ENCODE results near the gene RNF168.
A peak's percentile ranks its signal among the peaks of the same experiment; 100 is the strongest.
"Not testable (repeated sequence)": the region's sequence is repeated elsewhere in the genome, so short reads cannot be mapped to it uniquely, and the experiment has no call there.

Gene RNF168, protein sequence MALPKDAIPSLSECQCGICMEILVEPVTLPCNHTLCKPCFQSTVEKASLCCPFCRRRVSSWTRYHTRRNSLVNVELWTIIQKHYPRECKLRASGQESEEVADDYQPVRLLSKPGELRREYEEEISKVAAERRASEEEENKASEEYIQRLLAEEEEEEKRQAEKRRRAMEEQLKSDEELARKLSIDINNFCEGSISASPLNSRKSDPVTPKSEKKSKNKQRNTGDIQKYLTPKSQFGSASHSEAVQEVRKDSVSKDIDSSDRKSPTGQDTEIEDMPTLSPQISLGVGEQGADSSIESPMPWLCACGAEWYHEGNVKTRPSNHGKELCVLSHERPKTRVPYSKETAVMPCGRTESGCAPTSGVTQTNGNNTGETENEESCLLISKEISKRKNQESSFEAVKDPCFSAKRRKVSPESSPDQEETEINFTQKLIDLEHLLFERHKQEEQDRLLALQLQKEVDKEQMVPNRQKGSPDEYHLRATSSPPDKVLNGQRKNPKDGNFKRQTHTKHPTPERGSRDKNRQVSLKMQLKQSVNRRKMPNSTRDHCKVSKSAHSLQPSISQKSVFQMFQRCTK

DNA sequence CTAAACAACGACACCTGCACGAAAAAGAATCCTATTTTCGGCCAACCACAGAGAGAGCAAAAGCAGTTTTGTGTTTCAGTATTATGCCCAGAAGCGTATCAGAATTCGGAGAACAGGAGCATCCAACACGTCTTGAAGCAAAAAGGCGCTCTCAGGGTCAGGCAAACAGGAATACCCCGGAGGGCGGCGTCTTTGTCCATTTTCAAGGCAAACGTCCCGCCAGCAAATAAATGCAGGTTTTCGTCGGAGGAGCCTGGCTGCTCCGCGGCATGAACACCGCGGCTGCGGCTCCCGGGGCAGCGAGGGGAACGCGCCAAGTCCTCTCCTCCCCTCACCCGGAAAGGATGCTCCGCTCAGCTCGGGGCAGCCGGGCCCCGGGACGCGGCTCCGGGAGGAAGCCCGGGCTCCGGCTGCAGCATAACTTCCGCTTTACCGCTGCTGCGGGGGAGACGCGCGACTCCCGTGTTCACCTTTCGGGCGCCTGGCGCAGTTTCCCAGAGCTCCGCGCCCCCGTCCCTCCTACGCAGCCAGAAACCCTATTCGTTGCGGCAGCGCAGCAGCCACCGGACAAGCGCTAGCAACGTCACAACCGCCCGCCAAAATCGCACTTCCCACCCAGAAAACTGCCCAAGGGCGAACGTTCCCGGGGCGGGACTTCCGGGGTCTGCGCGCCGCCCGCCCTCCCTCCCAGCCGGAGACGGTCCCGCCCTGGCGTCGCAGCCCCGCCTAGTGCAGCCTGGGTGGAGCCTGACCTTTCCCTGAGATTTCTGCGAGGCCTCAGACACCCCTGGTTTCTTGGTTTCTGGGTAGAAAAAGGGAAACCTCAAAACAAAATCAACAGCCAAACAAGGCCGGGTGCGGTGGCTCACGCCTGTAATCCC is at the start of gene RNF168:
TSS of gene RNF168 (minus strand) at position 573 of the 881 bp plus-strand sequence. CDS start 595 bp downstream, outside the sequence.
- DNase-seq (ENCODE audit: low read depth), result peak; percentile 96

- no peak for DNase-seq (ENCODE audit: low read depth)
Measured at GRCh38 chr3:196552253-196552652, 48.7 kb upstream of the RNF168 start.

- DNase-seq (ENCODE audit: low read depth), result not testable (repeated sequence)
Measured at GRCh38 chr3:196550172-196550571, 46.6 kb upstream of the RNF168 start.

DNA sequence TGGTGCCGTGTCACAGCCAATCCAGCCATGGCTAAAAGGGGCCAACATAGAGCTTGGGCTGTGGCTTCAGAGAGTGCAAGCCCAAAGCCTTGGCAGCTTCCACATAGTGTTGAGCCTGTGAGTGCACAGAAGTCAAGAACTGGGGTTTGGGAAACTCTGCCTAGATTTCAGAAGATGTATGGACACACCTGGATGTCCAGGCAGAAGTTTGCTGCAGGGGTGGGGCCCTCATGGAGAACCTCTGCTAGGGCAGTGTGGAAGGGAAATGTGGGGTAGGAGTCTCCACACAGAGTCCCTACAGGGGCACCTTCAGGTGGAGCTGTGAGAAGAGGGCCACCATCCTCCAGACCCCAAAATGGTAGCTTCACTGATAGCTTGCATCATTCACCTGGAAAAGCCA is 45.7 kb upstream of the RNF168 start:
- DNase-seq (ENCODE audit: low read depth), result not testable (repeated sequence)

GRCh38 chr3:196547067-196547466 is 43.5 kb upstream of the RNF168 start:
- DNase-seq (ENCODE audit: low read depth), result no peak

GRCh38 chr3:196546537-196546936 is 43.0 kb upstream of the RNF168 start:
- no peak for DNase-seq (ENCODE audit: low read depth)

DNA sequence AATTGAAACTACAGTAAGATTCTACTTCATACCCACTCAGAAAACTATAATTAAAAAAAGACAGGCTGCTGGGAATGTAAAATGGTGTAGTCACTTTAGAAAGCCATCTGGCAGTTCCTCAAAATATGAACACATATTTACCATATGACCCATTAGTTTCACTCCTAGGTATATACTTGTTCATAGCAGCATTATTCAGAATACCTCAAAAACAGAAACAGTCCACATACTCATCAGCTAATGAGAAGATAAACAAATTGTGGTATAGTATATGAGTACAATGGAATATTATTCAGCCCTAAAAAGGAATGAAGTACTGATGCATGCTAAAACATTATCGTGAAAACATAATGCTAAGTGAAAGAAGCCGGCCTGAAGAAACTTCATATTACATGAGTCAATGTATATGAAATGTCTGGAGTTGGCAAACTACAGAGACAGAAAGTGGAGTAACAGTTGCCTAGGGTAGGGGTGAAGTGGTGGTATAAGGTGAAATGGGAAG is 41.0 kb upstream of the RNF168 start:
- DNase-seq (ENCODE audit: low read depth), result no peak

GRCh38 chr3:196541684-196542445 is 38.3 kb upstream of the RNF168 start:
- no peak for DNase-seq (ENCODE audit: low read depth)

DNA sequence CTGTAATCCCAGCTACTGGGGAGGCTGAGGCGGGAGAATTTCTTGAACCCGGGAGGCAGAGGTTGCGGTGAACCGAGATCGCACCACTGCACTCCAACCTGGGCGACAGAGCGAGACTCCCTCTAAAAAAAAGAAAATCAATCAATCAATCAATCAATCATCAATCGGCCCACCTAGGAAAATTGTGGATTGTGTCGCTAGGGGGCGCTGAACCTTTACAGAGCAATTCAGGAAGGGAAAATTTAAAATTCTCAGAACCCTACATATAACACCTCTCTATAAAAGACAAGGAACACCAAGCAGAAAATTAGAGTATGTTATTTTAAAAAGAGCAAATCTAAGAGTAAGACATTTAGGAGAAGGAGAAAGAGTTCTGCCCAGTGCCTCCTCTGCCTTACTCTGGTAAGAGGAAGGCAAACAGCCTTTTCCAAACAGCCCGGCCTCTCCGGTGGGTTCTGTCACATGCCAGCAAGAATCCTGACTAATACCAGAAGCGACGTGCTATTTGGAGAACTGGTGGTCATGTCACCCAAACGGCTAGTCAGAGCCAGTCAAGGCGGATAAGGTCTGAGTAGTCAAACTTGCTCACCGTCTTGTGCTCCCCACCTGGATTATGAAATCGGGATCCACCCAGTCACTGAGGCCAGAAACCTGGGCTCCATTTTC is 33.9 kb upstream of the RNF168 start:
- DNase-seq (ENCODE audit: low read depth), result no peak

DNA sequence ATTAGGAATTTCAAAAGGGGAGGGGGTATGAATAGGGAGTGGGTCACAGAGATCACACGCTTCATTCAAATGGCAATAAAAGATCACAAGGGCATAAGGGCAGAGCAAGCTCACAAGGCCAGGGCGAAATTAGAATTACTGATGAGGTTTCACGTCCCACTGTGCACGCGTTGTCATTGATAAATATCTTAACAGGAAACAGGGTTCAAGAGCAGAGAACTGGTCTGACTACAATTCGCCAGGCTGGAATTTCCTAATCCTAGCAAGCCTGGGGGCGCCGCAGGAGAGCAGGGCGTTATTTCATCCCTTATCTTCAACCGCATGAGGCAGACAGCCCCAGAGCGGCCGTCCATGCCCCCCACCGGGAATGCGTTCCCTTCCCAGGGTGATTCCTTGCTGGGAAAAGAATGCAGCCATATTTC is 29.7 kb upstream of the RNF168 start:
- peak; percentile 87 for DNase-seq (ENCODE audit: low read depth)

- DNase-seq (ENCODE audit: low read depth), result no peak
Measured at GRCh38 chr3:196531418-196531817, 27.9 kb upstream of the RNF168 start.

DNA sequence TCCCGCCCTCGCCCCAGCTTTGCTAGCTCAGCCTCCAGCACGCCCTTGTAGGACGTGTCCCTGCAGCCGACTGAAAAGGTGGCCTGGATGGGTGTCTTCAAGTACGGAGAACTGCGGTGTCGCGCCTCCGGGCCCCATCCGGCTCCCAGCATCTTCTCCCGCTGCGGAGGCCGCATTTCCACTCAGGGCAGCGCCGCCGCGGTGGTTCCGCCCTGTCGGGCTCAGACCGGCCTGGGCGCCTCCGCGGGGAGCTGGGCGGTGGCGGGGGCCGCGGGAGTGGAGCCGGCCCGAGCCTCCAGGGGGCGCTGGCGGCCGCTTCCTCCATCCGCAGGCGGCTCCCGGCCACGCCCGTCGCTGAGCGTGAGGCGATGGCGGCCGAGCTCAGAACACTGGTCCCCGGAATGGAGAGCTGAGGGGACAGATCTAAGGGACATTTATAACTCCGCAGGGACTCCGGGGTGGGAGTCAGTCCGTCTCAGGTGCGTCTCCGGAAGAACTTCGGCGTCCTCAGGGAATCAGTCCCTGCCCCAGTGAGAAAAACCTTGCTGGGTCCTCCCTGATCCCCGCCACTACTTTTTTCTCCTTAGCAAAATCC is 25.2 kb upstream of the RNF168 start:
- DNase-seq (ENCODE audit: low read depth), result peak; percentile 49

- DNase-seq (ENCODE audit: low read depth), result no peak
Measured at GRCh38 chr3:196525141-196525540, 21.6 kb upstream of the RNF168 start.

DNA sequence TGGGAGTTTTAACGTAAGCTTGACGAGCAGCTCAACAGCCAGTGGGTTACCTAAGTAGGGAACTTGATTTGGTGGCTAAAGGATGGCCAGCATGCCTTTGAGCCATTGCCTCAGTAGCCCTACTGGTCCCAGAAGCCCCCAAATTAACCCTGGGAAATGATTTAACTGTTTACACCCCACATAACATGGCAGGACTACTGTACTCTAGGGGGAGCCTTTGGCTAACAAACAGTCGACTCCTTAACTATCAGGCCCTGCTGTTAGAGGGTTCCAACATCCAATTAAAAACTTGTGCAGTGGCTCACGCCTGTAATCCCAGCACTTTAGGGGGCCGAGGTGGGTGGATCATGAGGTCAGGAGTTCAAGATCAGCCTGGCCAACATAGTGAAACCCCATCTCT is 21.0 kb upstream of the RNF168 start:
- no peak for DNase-seq (ENCODE audit: low read depth)

DNA sequence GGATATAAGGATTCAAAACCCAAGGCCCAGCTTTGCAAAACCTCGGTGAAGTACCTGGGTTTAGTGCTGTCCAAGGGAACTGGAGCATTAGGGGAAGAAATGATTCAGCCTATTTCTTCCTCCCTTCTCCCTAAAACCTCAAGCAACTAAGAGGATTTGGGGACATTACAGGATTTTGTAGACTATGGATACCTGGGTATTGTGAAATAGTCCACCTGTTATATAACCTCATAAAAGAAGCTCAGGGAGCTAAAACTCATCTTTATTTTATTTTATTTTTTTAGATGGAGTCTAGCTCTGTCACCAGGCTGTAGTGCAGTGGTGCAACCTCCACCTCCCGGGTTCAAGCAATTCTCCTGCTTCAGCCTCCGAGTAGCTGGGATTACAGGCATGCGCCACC is 20.3 kb upstream of the RNF168 start:
- no peak for DNase-seq (ENCODE audit: low read depth)

GRCh38 chr3:196521291-196521690 is 17.7 kb upstream of the RNF168 start:
- DNase-seq (ENCODE audit: low read depth), result not testable (repeated sequence)

- DNase-seq (ENCODE audit: low read depth), result no peak
Measured at GRCh38 chr3:196519718-196520082, 16.1 kb upstream of the RNF168 start.

GRCh38 chr3:196518966-196519717 is 15.6 kb upstream of the RNF168 start:
- DNase-seq (ENCODE audit: low read depth), result peak; percentile 75

DNA sequence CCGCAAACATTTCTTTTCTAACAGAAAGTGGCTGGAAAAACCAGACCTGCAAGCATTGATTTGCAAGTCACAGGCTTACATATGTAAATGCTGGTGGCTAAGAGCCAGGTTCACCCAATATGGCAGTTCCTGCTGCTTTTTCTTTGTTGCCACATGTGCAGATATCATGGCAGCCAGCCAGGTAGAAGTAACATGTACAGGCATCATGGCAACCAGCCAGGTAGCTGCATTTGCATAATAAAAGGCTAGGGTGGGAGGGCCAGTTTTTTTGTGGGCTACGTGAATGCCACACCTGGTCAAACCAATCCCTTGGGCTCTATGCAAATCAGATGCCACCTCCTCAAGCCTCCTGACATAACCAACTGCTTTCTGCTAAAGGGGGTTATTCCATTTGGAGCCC is 14.4 kb upstream of the RNF168 start:
- no peak for DNase-seq (ENCODE audit: low read depth)
